ENCODE results near the gene AMN1.

GRCh38 chr12:31724557-31724956 lies 4.3 kb downstream of the AMN1 start:
- TF ChIP-seq STAG1 (CRISPR knock-in tag; IDR thresholded peaks at IDR 0.05): no peak
- TF ChIP-seq REST (IDR thresholded peaks at IDR 0.05; ENCODE audit: borderline replicate concordance in 1 of 2, low read depth in 1 of 2, low read length in 2 of 2): no peak
- TF ChIP-seq SP1 (IDR thresholded peaks at IDR 0.05): no peak
- TF ChIP-seq SP1 (CRISPR knock-in tag; IDR thresholded peaks at IDR 0.05): no peak
- TF ChIP-seq ELF4 (CRISPR knock-in tag; IDR thresholded peaks at IDR 0.05; ENCODE audit: borderline replicate concordance): no peak
- TF ChIP-seq ZNF414 (CRISPR knock-in tag; IDR thresholded peaks at IDR 0.05): no peak
- TF ChIP-seq, protein P1, sequence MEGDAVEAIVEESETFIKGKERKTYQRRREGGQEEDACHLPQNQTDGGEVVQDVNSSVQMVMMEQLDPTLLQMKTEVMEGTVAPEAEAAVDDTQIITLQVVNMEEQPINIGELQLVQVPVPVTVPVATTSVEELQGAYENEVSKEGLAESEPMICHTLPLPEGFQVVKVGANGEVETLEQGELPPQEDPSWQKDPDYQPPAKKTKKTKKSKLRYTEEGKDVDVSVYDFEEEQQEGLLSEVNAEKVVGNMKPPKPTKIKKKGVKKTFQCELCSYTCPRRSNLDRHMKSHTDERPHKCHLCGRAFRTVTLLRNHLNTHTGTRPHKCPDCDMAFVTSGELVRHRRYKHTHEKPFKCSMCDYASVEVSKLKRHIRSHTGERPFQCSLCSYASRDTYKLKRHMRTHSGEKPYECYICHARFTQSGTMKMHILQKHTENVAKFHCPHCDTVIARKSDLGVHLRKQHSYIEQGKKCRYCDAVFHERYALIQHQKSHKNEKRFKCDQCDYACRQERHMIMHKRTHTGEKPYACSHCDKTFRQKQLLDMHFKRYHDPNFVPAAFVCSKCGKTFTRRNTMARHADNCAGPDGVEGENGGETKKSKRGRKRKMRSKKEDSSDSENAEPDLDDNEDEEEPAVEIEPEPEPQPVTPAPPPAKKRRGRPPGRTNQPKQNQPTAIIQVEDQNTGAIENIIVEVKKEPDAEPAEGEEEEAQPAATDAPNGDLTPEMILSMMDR (CRISPR knock-in tag; IDR thresholded peaks at IDR 0.05): no peak
- TF ChIP-seq, protein P2, sequence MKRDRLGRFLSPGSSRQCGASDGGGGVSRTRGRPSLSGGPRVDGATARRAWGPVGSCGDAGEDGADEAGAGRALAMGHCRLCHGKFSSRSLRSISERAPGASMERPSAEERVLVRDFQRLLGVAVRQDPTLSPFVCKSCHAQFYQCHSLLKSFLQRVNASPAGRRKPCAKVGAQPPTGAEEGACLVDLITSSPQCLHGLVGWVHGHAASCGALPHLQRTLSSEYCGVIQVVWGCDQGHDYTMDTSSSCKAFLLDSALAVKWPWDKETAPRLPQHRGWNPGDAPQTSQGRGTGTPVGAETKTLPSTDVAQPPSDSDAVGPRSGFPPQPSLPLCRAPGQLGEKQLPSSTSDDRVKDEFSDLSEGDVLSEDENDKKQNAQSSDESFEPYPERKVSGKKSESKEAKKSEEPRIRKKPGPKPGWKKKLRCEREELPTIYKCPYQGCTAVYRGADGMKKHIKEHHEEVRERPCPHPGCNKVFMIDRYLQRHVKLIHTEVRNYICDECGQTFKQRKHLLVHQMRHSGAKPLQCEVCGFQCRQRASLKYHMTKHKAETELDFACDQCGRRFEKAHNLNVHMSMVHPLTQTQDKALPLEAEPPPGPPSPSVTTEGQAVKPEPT (CRISPR knock-in tag; IDR thresholded peaks at IDR 0.05; ENCODE audit: low read depth): no peak

All from HepG2 (cell line).